Jurkat, Clone E6-1 (cell line): ENCODE measurements around the gene FARP1.
A peak's percentile ranks its signal among the peaks of the same experiment; 100 is the strongest.
"Not testable (repeated sequence)": the region's sequence is repeated elsewhere in the genome, so short reads cannot be mapped to it uniquely, and the experiment has no call there.

Experiments used
- DNase-seq: peaks from one replicate; pipeline ENCODE4 v3.0.0-alpha.2; 2011; ENCODE audit warnings: low read depth, low spot score
- H3K4me3 ChIP-seq: 2 replicates; pipeline ENCODE4 v1.5.1; 2011; ENCODE audit warnings: mild to moderate bottlenecking, low read length, control low read depth, moderate library complexity

The FARP1 gene

GRCh38 chr13:98270819-98271218 lies 127.9 kb downstream of the FARP1 start:
- no peak for DNase-seq

GRCh38 chr13:98271646-98272045 lies 128.8 kb downstream of the FARP1 start:
- DNase-seq, H3K4me3 ChIP-seq: not testable (repeated sequence)

More at GRCh38 chr13:98270819-98271218, 127.9 kb downstream of the FARP1 start:
- no peak overlapping the region for H3K4me3 ChIP-seq

- no peak for DNase-seq
Observed at GRCh38 chr13:98272549-98272948, 129.7 kb downstream of the FARP1 start.

GRCh38 chr13:98273067-98273823 lies 130.4 kb downstream of the FARP1 start:
- no peak for DNase-seq
- H3K4me3 ChIP-seq = no peak overlapping the region

More at GRCh38 chr13:98272549-98272948, 129.7 kb downstream of the FARP1 start:
- no peak overlapping the region for H3K4me3 ChIP-seq

- no peak for DNase-seq
- H3K4me3 ChIP-seq = no peak overlapping the region
Observed at GRCh38 chr13:98273824-98274742, 131.2 kb downstream of the FARP1 start.

GRCh38 chr13:98274921-98275487 lies 132.1 kb downstream of the FARP1 start:
- H3K4me3 ChIP-seq = no peak overlapping the region
- DNase-seq = no peak

- H3K4me3 ChIP-seq = no peak overlapping the region
Observed at GRCh38 chr13:98275681-98276171, 132.8 kb downstream of the FARP1 start.

GRCh38 chr13:98276486-98276885 lies 133.6 kb downstream of the FARP1 start:
- no peak overlapping the region for H3K4me3 ChIP-seq
- no peak for DNase-seq

More at GRCh38 chr13:98275681-98276171, 132.8 kb downstream of the FARP1 start:
- DNase-seq = no peak

- no peak overlapping the region for H3K4me3 ChIP-seq
- no peak for DNase-seq
Observed at GRCh38 chr13:98278068-98278724, 135.3 kb downstream of the FARP1 start.

GRCh38 chr13:98279473-98280175 lies 136.7 kb downstream of the FARP1 start:
- peak; percentile 48 for DNase-seq
- peak overlapping the region; percentile 42 for H3K4me3 ChIP-seq

GRCh38 chr13:98280176-98280510 lies 137.2 kb downstream of the FARP1 start:
- no peak for DNase-seq
- peak overlapping the region; percentile 42 for H3K4me3 ChIP-seq

GRCh38 chr13:98284679-98285078 lies 141.8 kb downstream of the FARP1 start:
- DNase-seq = no peak
- H3K4me3 ChIP-seq = no peak overlapping the region

- DNase-seq = no peak
- no peak overlapping the region for H3K4me3 ChIP-seq
Observed at GRCh38 chr13:98285317-98285716, 142.4 kb downstream of the FARP1 start.

- H3K4me3 ChIP-seq = no peak overlapping the region
Observed at GRCh38 chr13:98285852-98286594, 143.1 kb downstream of the FARP1 start.

GRCh38 chr13:98286799-98287198 lies 143.9 kb downstream of the FARP1 start:
- no peak overlapping the region for H3K4me3 ChIP-seq
- DNase-seq = no peak

More at GRCh38 chr13:98285852-98286594, 143.1 kb downstream of the FARP1 start:
- no peak for DNase-seq

GRCh38 chr13:98288211-98288610 lies 145.3 kb downstream of the FARP1 start:
- no peak for DNase-seq
- no peak overlapping the region for H3K4me3 ChIP-seq

GRCh38 chr13:98289339-98289945 lies 146.5 kb downstream of the FARP1 start:
- no peak for DNase-seq
- no peak overlapping the region for H3K4me3 ChIP-seq
